Omental fat pad (tissue), 4 donors: Measurements from ENCODE around the gene GSE1. TPM values are rescaled to one million over a fixed set of nuclear protein-coding genes. Genes with fewer than 3 reads are reported as not detected.

Source experiments
- ATAC-seq: fragments of 150-250 bp; one replicate; pipeline ENCODE4 v1.9.1; 2016; ENCODE audit warnings: mild to moderate bottlenecking, moderate library complexity; ENCODE audit not compliant: low FRiP score
- DNase-seq: peaks from one replicate; pipeline ENCODE4 v3.0.0-alpha.2; 2019; ENCODE audit warnings: low spot score
- CTCF ChIP-seq, 3 donors: fragments of 450-650 bp; IDR thresholded peaks; one replicate each; pipeline ENCODE4 v1.5.1; 2016 to 2017; ENCODE audit warnings: antibody characterized with exemption in 3 of 3, mild to moderate bottlenecking in 3 of 3, moderate library complexity in 2 of 3
- total RNA-seq, 4 donors: library from RNA; depleted of rRNA; stranded (reverse); fragments of >200 nt; gene quantifications; one replicate each; pipeline ENCODE4 v1.1.0, GENCODE V29; 2016

Gene GSE1
- total RNA-seq, 4 donors from 2014 or later: 50.9 to 181 (median 90.9) TPM

- no peak for DNase-seq
- no peak for TF ChIP-seq CTCF (IDR thresholded peaks at IDR 0.05)
- no peak for ATAC-seq
Measured at GRCh38 chr16:85662976-85663830, 50.1 kb downstream of the GSE1 start.

DNA sequence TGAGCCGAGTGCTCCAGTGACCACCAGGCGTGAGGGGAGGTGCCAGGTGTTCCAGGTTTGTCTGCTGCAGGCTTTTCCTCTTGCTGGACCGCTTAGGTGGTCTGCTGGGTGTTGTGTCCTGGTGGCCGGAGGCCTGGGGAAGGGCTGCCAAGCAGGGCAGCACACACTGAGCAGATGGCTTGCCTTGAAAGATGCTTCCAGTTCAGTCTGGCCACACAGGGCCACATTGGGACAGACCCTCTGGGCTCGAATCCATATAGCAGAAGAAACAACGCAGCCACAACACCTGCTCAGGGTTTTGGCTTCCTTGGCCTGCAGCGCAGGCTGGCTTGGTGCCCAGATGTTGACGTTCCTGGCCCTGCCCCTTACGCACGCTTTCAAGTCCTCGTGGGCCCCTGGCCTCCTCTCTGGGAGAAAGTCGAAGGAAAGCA is 50.8 kb downstream of the GSE1 start:
- ATAC-seq (no peak), DNase-seq (no peak)
- TF ChIP-seq CTCF (IDR thresholded peaks at IDR 0.05): no peak

DNA sequence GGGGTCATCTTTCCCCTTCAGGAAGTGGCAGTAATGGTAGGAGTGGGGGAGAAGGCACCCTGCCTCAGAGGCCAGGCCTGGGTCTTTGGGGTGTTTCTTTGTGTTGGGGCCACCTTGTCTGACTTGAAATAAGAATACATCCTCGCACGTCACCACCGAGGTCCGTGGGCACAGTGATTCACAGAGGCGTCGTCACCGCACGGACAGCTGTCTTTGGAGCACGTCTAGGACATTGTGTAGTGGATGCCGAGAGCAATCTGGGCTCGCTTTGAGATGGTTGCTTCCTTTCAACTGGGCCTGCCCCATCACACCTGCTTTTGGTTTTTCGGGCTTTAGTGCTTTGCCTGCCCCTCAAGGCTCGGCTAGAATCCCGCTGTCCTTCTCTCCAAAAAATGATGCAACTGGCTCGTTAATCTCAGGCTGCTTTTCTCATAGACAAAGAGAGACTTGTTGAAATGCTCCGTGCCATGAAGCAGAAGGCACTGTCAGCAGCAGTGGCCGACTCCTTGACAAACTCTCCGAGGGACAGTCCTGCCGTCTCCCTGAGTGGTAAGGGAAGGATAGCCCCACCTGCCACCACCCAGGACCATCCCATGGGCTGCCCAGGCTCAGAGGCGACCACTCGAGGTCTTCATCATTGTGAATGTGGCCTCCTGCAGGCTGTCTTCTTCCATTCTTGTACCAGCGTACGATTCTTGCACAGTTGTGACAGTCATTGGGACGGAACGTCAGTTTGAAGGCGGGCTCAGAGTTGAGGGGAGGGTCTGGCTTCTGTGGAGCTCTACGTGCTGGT is 51.7 kb downstream of the GSE1 start:
- ATAC-seq: no peak
- no peak for TF ChIP-seq CTCF (IDR thresholded peaks at IDR 0.05)
- DNase-seq: no peak

- TF ChIP-seq CTCF (IDR thresholded peaks at IDR 0.05): no peak
- DNase-seq: no peak
- ATAC-seq: no peak
Measured at GRCh38 chr16:85665373-85665740, 52.2 kb downstream of the GSE1 start.

DNA sequence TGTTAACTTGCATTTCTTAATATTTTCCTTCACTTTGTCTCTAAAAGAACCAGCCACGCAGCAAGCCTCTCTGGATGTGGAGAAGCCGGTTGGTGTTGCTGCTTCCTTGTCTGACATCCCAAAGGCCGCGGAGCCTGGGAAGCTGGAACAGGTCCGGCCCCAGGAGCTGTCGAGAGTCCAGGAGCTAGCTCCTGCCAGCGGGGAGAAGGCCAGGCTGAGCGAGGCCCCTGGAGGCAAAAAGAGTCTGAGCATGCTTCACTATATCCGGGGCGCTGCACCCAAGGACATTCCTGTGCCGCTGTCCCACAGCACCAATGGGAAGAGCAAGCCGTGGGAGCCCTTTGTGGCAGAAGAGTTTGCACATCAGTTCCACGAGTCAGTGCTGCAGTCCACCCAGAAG is 52.8 kb downstream of the GSE1 start:
- ATAC-seq (no peak), DNase-seq (no peak)
- no peak for TF ChIP-seq CTCF (IDR thresholded peaks at IDR 0.05)

DNA sequence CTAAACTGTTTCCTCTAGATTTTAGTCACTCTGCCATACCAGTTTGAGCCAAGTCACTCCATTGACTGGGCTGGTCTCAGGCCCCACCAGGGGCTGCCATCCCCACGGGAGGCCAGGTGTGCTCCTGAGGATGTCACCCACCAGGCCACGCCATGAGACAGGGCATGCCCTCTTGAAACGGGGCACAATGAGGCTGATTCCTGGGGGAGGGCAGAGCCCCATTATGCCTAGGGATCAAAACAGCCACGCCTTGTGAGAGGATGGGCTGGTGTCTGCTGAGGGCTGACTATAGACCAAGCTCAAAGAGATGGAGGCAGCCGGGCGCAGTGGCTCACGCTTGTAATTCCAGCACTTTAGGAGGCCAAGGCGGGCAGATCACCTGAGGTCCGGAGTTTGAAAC is 54.1 kb downstream of the GSE1 start:
- no peak for ATAC-seq
- DNase-seq: no peak
- TF ChIP-seq CTCF (IDR thresholded peaks at IDR 0.05): no peak
